ENCODE results near the gene SUN5. TPM values are rescaled to one million over a fixed set of nuclear protein-coding genes. Genes with fewer than 3 reads are reported as not detected.

Gene SUN5
- total and polyA plus RNA-seq, 4 donors, result not detected

GRCh38 chr20:33007376-33008335 lies 3.4 kb upstream of the SUN5 start, which contains the start of gene BPIFB2:
Gene BPIFB2 (plus strand): TSS chr20:33007704. CDS start chr20:33008575, 871 bp downstream.
- WGBS, 2 donors, result 89 to 90% methylated on average over 11 of the region's 11 CpGs
- no peak for DNase-seq
- H3K27me3 ChIP-seq (ENCODE audit: control insufficient read depth in 3 of 3, insufficient read depth in 3 of 3, low read length in 2 of 3), result no peaks in the 10 kb centered on the region
- no peaks in the 10 kb centered on the region for H3K36me3 ChIP-seq (ENCODE audit: control insufficient read depth in 4 of 4, insufficient read depth in 4 of 4, low read length in 4 of 4)
- ATAC-seq (ENCODE audit: insufficient read depth, low FRiP score), result no peak
- H3K9me3 ChIP-seq (ENCODE audit: control insufficient read depth in 4 of 4, insufficient read depth in 3 of 4, low read length in 3 of 4), result peaks cover 0 to 6% (median 1%) of the 10 kb centered on the region in 4 donors
- no peak within 1 kb of the TSS for H3K4me3 ChIP-seq
- no peak within 1 kb of the TSS for H3K9ac ChIP-seq (ENCODE audit: insufficient read depth in 1 of 2, low read length in 2 of 2)
- no peaks in the 10 kb centered on the region for H3K4me1 ChIP-seq (ENCODE audit: control insufficient read depth in 5 of 5, insufficient read depth in 5 of 5, low read length in 5 of 5)
- TF ChIP-seq, protein P1, sequence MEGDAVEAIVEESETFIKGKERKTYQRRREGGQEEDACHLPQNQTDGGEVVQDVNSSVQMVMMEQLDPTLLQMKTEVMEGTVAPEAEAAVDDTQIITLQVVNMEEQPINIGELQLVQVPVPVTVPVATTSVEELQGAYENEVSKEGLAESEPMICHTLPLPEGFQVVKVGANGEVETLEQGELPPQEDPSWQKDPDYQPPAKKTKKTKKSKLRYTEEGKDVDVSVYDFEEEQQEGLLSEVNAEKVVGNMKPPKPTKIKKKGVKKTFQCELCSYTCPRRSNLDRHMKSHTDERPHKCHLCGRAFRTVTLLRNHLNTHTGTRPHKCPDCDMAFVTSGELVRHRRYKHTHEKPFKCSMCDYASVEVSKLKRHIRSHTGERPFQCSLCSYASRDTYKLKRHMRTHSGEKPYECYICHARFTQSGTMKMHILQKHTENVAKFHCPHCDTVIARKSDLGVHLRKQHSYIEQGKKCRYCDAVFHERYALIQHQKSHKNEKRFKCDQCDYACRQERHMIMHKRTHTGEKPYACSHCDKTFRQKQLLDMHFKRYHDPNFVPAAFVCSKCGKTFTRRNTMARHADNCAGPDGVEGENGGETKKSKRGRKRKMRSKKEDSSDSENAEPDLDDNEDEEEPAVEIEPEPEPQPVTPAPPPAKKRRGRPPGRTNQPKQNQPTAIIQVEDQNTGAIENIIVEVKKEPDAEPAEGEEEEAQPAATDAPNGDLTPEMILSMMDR (IDR thresholded peaks at IDR 0.05; ENCODE audit: control extremely low read depth, extremely low read depth), result no peak
- H3K27ac ChIP-seq (ENCODE audit: low read depth in 1 of 2, low read length in 1 of 2), result no peak within 1 kb of the TSS

GRCh38 chr20:33006776-33007375 lies 2.6 kb upstream of the SUN5 start:
- H3K9me3 ChIP-seq (ENCODE audit: control insufficient read depth in 4 of 4, insufficient read depth in 3 of 4, low read length in 3 of 4), result peaks cover 0 to 6% (median 2%) of the 10 kb centered on the region in 4 donors
- ATAC-seq (ENCODE audit: insufficient read depth, low FRiP score) (no peak), DNase-seq (no peak)
- H3K36me3 ChIP-seq (ENCODE audit: control insufficient read depth in 4 of 4, insufficient read depth in 4 of 4, low read length in 4 of 4), result no peaks in the 10 kb centered on the region
- no peak overlapping the region for H3K9ac ChIP-seq (ENCODE audit: insufficient read depth in 1 of 2, low read length in 2 of 2)
- H3K4me3 ChIP-seq, result no peak overlapping the region
- 86 to 93% methylated on average over 8 of the region's 8 CpGs for WGBS, 2 donors
- no peak overlapping the region for H3K27ac ChIP-seq (ENCODE audit: low read depth in 1 of 2, low read length in 1 of 2)
- TF ChIP-seq, protein P1 (IDR thresholded peaks at IDR 0.05; ENCODE audit: control extremely low read depth, extremely low read depth), result no peak
- H3K4me1 ChIP-seq (ENCODE audit: control insufficient read depth in 5 of 5, insufficient read depth in 5 of 5, low read length in 5 of 5), result no peaks in the 10 kb centered on the region
- peaks cover 0 to 2% (median 0%) of the 10 kb centered on the region in 3 donors for H3K27me3 ChIP-seq (ENCODE audit: control insufficient read depth in 3 of 3, insufficient read depth in 3 of 3, low read length in 2 of 3)

GRCh38 chr20:33005908-33006775 lies 1.9 kb upstream of the SUN5 start:
- peaks cover 0 to 3% (median 0%) of the 10 kb centered on the region in 3 donors for H3K27me3 ChIP-seq (ENCODE audit: control insufficient read depth in 3 of 3, insufficient read depth in 3 of 3, low read length in 2 of 3)
- no peak overlapping the region for H3K4me3 ChIP-seq
- H3K9me3 ChIP-seq (ENCODE audit: control insufficient read depth in 4 of 4, insufficient read depth in 3 of 4, low read length in 3 of 4), result peaks cover 0 to 6% (median 2%) of the 10 kb centered on the region in 4 donors
- ATAC-seq (ENCODE audit: insufficient read depth, low FRiP score) (no peak), DNase-seq (no peak)
- no peak overlapping the region for H3K27ac ChIP-seq (ENCODE audit: low read depth in 1 of 2, low read length in 1 of 2)
- no peak overlapping the region for H3K9ac ChIP-seq (ENCODE audit: insufficient read depth in 1 of 2, low read length in 2 of 2)
- TF ChIP-seq, protein P1 (IDR thresholded peaks at IDR 0.05; ENCODE audit: control extremely low read depth, extremely low read depth), result no peak
- 80 to 83% methylated on average over 8 of the region's 8 CpGs for WGBS, 2 donors
- no peaks in the 10 kb centered on the region for H3K36me3 ChIP-seq (ENCODE audit: control insufficient read depth in 4 of 4, insufficient read depth in 4 of 4, low read length in 4 of 4)
- H3K4me1 ChIP-seq (ENCODE audit: control insufficient read depth in 5 of 5, insufficient read depth in 5 of 5, low read length in 5 of 5), result no peaks in the 10 kb centered on the region
